Cardiac ventricle fibroblast (primary cell): ENCODE results near the gene GEMIN7. TPM values are rescaled to one million over a fixed set of nuclear protein-coding genes. Genes with fewer than 3 reads are reported as not detected.

ENCODE experiments used
- total RNA-seq: library from RNA; depleted of rRNA; stranded (reverse); fragments of >200 nt; gene quantifications from 2 replicates; pipeline ENCODE4 v1.2.3, GENCODE V29; 2015

GEMIN7 gene
- 8.2 and 18.2 TPM in 2 replicates for total RNA-seq

GRCh38 chr19:45079063-45079910 lies at the start of gene GEMIN7:
Gene GEMIN7, plus strand, starts transcription at chr19:45079260. Its CDS starts 10,855 bp downstream, at chr19:45090115.

DNA sequence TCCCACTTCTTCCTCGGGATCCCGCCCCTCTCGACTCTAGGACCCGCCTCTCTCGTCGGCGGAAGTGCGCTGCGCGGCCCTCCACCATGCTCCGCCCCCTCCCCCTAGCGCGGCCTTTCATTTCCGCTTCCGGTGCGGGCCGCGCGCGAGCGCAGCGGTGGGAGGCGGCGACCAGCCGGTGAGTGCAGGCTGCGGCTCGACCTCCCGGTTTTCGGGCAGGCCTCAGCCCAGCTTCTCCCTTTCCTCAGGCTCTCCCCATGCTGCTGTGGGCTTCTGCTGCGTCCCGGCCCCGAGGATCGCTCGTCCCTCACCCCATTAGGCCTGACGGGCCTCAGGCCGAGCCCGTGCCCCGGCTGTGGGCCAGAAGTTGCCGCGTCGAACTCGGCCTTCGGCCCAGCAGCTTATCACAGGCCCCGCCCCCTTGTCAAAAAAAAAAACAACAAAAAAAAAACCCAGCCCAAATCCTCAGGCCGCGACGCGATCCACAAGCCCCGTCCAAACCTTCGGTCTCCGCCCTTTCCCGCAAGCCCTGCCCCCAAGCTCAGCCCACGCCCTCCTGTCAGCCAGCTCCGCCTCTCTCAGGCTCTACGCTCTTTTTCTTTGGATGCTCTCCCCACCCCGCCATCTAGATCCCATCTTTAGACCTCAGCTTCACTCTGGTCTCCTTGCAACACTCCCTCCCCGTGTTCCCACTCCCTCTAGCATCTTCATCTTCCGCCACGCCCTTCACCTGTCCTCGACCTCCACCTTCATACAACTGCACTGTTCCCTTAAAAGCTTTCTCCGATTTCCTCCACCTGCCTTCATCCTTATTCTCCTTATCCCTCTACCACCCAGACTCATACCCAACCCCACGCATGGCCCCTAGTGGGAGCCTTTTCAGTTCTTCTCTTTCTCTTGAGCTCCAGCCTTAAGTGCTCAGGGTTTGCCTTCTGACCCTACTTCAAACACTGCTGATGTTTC lies 39.8 kb upstream of the GEMIN7 start, which contains the start of gene CLASRP:
Gene CLASRP, plus strand, starts transcription at position 115 of the 963 bp plus-strand sequence. CDS start 1,168 bp downstream, outside the sequence.

GRCh38 chr19:45076029-45076850 lies 2.8 kb upstream of the GEMIN7 start, which contains the start of gene ZNF296:
Gene ZNF296, minus strand, starts transcription at chr19:45076478. Its CDS starts 105 bp downstream, at chr19:45076373.

DNA sequence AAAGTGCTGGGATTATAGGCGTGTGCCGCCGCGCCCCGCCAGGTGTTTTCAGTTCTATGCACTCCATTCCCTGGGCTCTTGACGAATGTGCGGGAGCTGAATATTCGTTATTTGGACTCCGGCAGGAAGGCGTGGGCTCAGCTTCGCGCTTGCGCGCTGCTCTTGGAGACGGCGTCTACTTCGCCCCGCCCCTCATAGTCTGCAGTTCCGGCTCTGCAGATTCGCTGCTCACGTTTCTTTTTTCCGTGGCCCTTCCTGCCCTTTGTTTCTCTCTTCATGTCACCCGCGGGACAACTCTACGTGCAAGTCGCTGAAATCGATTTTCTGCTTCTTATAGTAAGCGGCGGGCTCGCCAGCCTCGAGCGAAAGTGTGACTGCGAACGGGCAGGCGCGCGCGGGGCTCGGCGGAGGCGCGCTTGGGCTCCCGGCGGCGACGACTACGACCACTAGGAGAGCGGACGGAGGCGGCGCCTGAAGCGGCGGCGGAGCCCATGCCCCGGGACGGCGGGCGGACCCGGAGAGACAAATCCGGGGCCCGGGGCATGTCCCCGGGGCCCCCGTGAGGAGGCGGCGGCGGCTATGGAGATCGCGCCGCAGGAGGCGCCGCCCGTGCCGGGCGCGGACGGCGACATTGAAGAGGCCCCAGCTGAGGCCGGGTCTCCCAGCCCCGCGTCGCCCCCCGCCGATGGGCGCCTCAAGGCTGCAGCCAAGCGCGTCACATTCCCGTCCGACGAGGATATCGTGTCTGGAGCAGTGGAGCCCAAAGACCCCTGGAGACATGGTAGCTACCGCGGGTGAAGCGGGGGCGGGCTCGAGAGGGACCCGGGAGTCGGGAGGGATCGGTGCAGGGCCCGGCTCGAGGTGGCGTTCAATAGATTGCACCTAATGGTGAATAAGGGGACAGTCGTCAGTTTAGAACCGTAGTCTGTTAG lies 14.0 kb downstream of the GEMIN7 start, which contains the start of gene PPP1R37:
Gene PPP1R37, plus strand, starts transcription at position 433 of the 932 bp plus-strand sequence. Its CDS starts 147 bp downstream, at position 580.

Other genes starting within 250 kb of the GEMIN7 start
- 63.9 and 70.1 TPM in 2 replicates for gene NECTIN2, start 233.0 kb upstream of the GEMIN7 start, total RNA-seq
- gene TOMM40, start 188.0 kb upstream of the GEMIN7 start, total RNA-seq, result 43.9 and 47.5 TPM in 2 replicates
- 11,373 and 11,693 TPM in 2 replicates for gene APOE, start 173.5 kb upstream of the GEMIN7 start, total RNA-seq
- 182 and 266 TPM in 2 replicates for gene APOC1, start 164.7 kb upstream of the GEMIN7 start, total RNA-seq
- not detected in 2 replicates for gene APOC4, start 137.0 kb upstream of the GEMIN7 start, total RNA-seq
- not detected in 2 replicates for gene APOC2, start 133.2 kb upstream of the GEMIN7 start, total RNA-seq
- gene CLPTM1, start 123.9 kb upstream of the GEMIN7 start, total RNA-seq, result 69.0 and 85.2 TPM in 2 replicates
- gene RELB, start 77.8 kb upstream of the GEMIN7 start, total RNA-seq, result 6.8 and 12.4 TPM in 2 replicates
- gene CLASRP, start 40.2 kb upstream of the GEMIN7 start, total RNA-seq, result 27.3 and 51.9 TPM in 2 replicates
- not detected in 2 replicates for gene ZNF296, start 2.8 kb upstream of the GEMIN7 start, total RNA-seq
- 21.3 and 26.5 TPM in 2 replicates for gene PPP1R37, start 13.9 kb downstream of the GEMIN7 start, total RNA-seq
- gene NKPD1, start 81.7 kb downstream of the GEMIN7 start, total RNA-seq, result not detected in 2 replicates
- 19.2 and 35.8 TPM in 2 replicates for gene TRAPPC6A, start 99.0 kb downstream of the GEMIN7 start, total RNA-seq
- gene BLOC1S3, start 99.5 kb downstream of the GEMIN7 start, total RNA-seq, result 18.3 and 19.5 TPM in 2 replicates
- not detected in 2 replicates for gene EXOC3L2, start 166.1 kb downstream of the GEMIN7 start, total RNA-seq
- 19.5 and 26.4 TPM in 2 replicates for gene MARK4, start 172.0 kb downstream of the GEMIN7 start, total RNA-seq
- gene CKM, start 243.6 kb downstream of the GEMIN7 start, total RNA-seq, result not detected in 2 replicates